Endothelial cell of umbilical vein (primary cell): Measurements from ENCODE around the gene HTRA2. TPM values are rescaled to one million over a fixed set of nuclear protein-coding genes. Genes with fewer than 3 reads are reported as not detected.

Experiments used
- BruUV-seq: library from RNA; stranded (reverse); fragments of 400-500 nt; replicated peaks from 2 replicates; lab custom pipeline; 2021; lab: Mats Ljungman, UMichigan
- CTCF ChIA-PET: fragments of 300-600, 350-600 bp; sonication (Branson Sonifier 250); formaldehyde crosslinking; loops from one replicate; lab custom pipeline; 2021; ENCODE audit warnings: antibody characterized with exemption, inconsistent platforms; lab: Charles Lee
- POLR2A ChIA-PET: fragments of 300-600, 350-600 bp; sonication (Branson Sonifier 250); formaldehyde crosslinking; loops from one replicate; lab custom pipeline; 2021; ENCODE audit warnings: antibody characterized with exemption, inconsistent platforms; lab: Charles Lee
- DNase-seq: peaks from one replicate; pipeline ENCODE4 v3.0.0-alpha.2; 2011; ENCODE audit warnings: low read depth, low spot score
- FAIRE-seq: peaks from 2 replicates; lab custom pipeline; 2011; peaks lifted over from hg19 to GRCh38; lab: Jason Lieb, UNC
- H2AFZ ChIP-seq: 2 replicates; pipeline ENCODE4 v1.6.0; 2012; ENCODE audit warnings: low read depth, low read length, control low read depth, inconsistent platforms
- H3K27ac ChIP-seq: 2 replicates; pipeline ENCODE4 v1.5.1; 2011; ENCODE audit warnings: low read depth, mild to moderate bottlenecking, control low read depth, low read length, moderate library complexity; ENCODE audit not compliant: insufficient read depth
- H3K27me3 ChIP-seq, 2 experiments: 2 replicates each; pipeline versions ENCODE4 v1.6.0 to v1.6.1; 2011; ENCODE audit warnings: low read length in 2 of 2, mixed read lengths in 1 of 2; ENCODE audit not compliant: control insufficient read depth in 2 of 2, insufficient read depth in 2 of 2
- H3K36me3 ChIP-seq, 2 experiments: 2 replicates in 1 of 2; 3 replicates in 1 of 2; pipeline ENCODE4 v1.5.1; 2011; ENCODE audit warnings: low read length in 2 of 2, mild to moderate bottlenecking in 1 of 2, moderate library complexity in 1 of 2; ENCODE audit not compliant: control insufficient read depth in 2 of 2, insufficient read depth in 2 of 2; ENCODE audit errors: extremely low read depth in 1 of 2
- H3K4me1 ChIP-seq: 3 replicates; pipeline ENCODE4 v1.5.1; 2011; ENCODE audit warnings: mild to moderate bottlenecking, low read length; ENCODE audit not compliant: control insufficient read depth, insufficient read depth; ENCODE audit errors: extremely low read depth
- H3K4me2 ChIP-seq: 2 replicates; pipeline ENCODE4 v1.6.1; 2011; ENCODE audit warnings: low read length, control low read depth, mixed read lengths; ENCODE audit not compliant: insufficient read depth
- H3K4me3 ChIP-seq, 3 experiments: fragments of 200-600 bp in 1 of 3; sonication (generic), shearing (Covaris generic) in 1 of 3; replicated peaks in 1 of 3; 2 replicates each; pipeline ENCODE4 v1.5.1; 2011 to 2016; ENCODE audit warnings: control low read depth in 3 of 3, low read length in 3 of 3, mild to moderate bottlenecking in 2 of 3, inconsistent platforms in 1 of 3, low read depth in 1 of 3, moderate library complexity in 1 of 3; ENCODE audit not compliant: insufficient read depth in 1 of 3
- H3K79me2 ChIP-seq: 2 replicates; pipeline ENCODE4 v1.6.0; 2012; ENCODE audit warnings: low read length, inconsistent platforms; ENCODE audit not compliant: control insufficient read depth, insufficient read depth
- H3K9ac ChIP-seq: replicated peaks from 2 replicates; pipeline ENCODE3; 2011; ENCODE audit warnings: low read length, control low read depth; ENCODE audit not compliant: insufficient read depth; ENCODE audit errors: extremely low read depth
- H3K9me1 ChIP-seq: replicated peaks from 3 replicates; pipeline ENCODE4 v1.6.0; 2011; ENCODE audit warnings: mild to moderate bottlenecking, low read length; ENCODE audit not compliant: control insufficient read depth, insufficient read depth; ENCODE audit errors: extremely low read depth
- H3K9me3 ChIP-seq: replicated peaks from 2 replicates; pipeline ENCODE4 v1.5.1; 2012; ENCODE audit warnings: low read length, inconsistent platforms; ENCODE audit not compliant: control insufficient read depth, insufficient read depth
- H4K20me1 ChIP-seq: replicated peaks from 2 replicates; pipeline ENCODE3; 2011; ENCODE audit warnings: mild to moderate bottlenecking, low read length; ENCODE audit not compliant: control insufficient read depth, insufficient read depth; ENCODE audit errors: extremely low read depth
- CTCF ChIP-seq, 2 donors: IDR thresholded peaks; 1 replicate in 1 of 2; 2 replicates in 1 of 2; pipeline ENCODE4 v1.5.1; 2011; ENCODE audit warnings: low read length in 2 of 2, mild to moderate bottlenecking in 2 of 2, moderate library complexity in 2 of 2, control low read depth in 1 of 2, inconsistent platforms in 1 of 2, low read depth in 1 of 2; ENCODE audit not compliant: insufficient read depth in 1 of 2; ENCODE audit errors: extremely low read depth in 1 of 2
- FOS ChIP-seq: IDR thresholded peaks from 2 replicates; pipeline ENCODE4 v1.6.1; 2011; ENCODE audit warnings: mild to moderate bottlenecking, low read length, moderate library complexity, borderline replicate concordance; ENCODE audit not compliant: insufficient read depth
- GATA2 ChIP-seq: IDR thresholded peaks from 2 replicates; pipeline ENCODE4 v1.7.0; 2011; ENCODE audit warnings: low read depth, mild to moderate bottlenecking, moderate library complexity, mixed read lengths, low read length; ENCODE audit not compliant: insufficient read length, insufficient read depth
- JUN ChIP-seq: IDR thresholded peaks from 2 replicates; pipeline ENCODE4 v1.6.1; 2011; ENCODE audit warnings: borderline replicate concordance, low read depth; ENCODE audit not compliant: insufficient read length, insufficient read depth
- MAX ChIP-seq: IDR thresholded peaks from 2 replicates; pipeline ENCODE4 v1.6.1; 2011; ENCODE audit not compliant: insufficient read depth, insufficient read length
- MYC ChIP-seq: IDR thresholded peaks from one replicate; pipeline ENCODE4 v1.6.1; 2011; ENCODE audit warnings: mild to moderate bottlenecking, low read depth, low read length
- POLR2A ChIP-seq: IDR thresholded peaks from 2 replicates; pipeline ENCODE4 v1.6.1; 2012; ENCODE audit warnings: low read depth, mild to moderate bottlenecking, control low read depth, low read length
- POLR2AphosphoS5 ChIP-seq: IDR thresholded peaks from 2 replicates; pipeline ENCODE4 v1.6.1; 2012; ENCODE audit warnings: low read depth, mild to moderate bottlenecking, control low read depth, low read length, moderate library complexity; ENCODE audit not compliant: insufficient read depth
- dilution Hi-C: fragments of 300-500 bp; cut with MboI; formaldehyde crosslinking; loops from one replicate; pipeline ENCODE4 v1.15.0; 2019; ENCODE audit warnings: low sequenced_read_pairs; ENCODE audit not compliant: extremely low pct_ligation_motif_present
- intact Hi-C: fragments of 100-400 bp; cut with micrococcal nuclease; formaldehyde crosslinking; loops from one replicate; pipeline ENCODE4 v1.10.0; 2022
- polyA plus RNA-seq, 4 experiments: library from polyadenylated mRNA; depleted of rRNA in 3 of 4; stranded (reverse) in 3 of 4; unstranded in 1 of 4; fragments of >200 nt; gene quantifications; 2 replicates each; pipeline versions ENCODE4 v1.2.1 to v1.2.3, GENCODE V29; 2011 to 2012; ENCODE audit warnings: missing spikeins in 1 of 4
- total RNA-seq: library from RNA; stranded (reverse); gene quantifications from 2 replicates; pipeline ENCODE4 v1.2.3, GENCODE V29; 2021

Gene HTRA2
- total and polyA plus RNA-seq, 2 donors (not counting 3 experiments of a cell fraction or from before 2014, with no cell fraction given) = 34.3 to 54.1 TPM

- Histone ChIP-seq H2AFZ (no peak overlapping the region), H3K27me3 (peaks cover 6 to 9% of the 10 kb centered on the region in 2 experiments), H3K4me1 (peaks cover 17% of the 10 kb centered on the region), H3K9me3 (no peaks in the 10 kb centered on the region), H3K9ac (no peak overlapping the region), H3K9me1 (no peaks in the 10 kb centered on the region), H4K20me1 (no peaks in the 10 kb centered on the region), H3K79me2 (no peaks in the 10 kb centered on the region), H3K36me3 (peaks cover 0 to 4% of the 10 kb centered on the region in 2 experiments), H3K27ac (no peak overlapping the region), H3K4me2 (no peak overlapping the region), H3K4me3 (no peak overlapping the region)
- DNase-seq (no peak), FAIRE-seq (no peak)
- dilution Hi-C loops (no loop called here), intact Hi-C loops (no loop called here)
- TF ChIP-seq MAX (no peak), JUN (no peak), POLR2A (no peak), FOS (no peak), POLR2AphosphoS5 (no peak), MYC (no peak), CTCF (IDR thresholded peaks at IDR 0.05; ENCODE audit: extremely low read depth in 1 of 2, insufficient read depth in 1 of 2, low read depth in 1 of 2, low read length in 2 of 2) (no peak), GATA2 (no peak)
- ChIA-PET CTCF (no interaction called here), POLR2A (no interaction called here)
- no TSS peak for BruUV-seq
These were observed 22.5 kb downstream of the HTRA2 start for GRCh38 chr2:74551942-74552913.
